Cardiac muscle cell (in vitro differentiated cells and primary cell): ENCODE measurements around the gene XRN2. TPM values are rescaled to one million over a fixed set of nuclear protein-coding genes. Genes with fewer than 3 reads are reported as not detected.
A peak's percentile ranks its signal among the peaks of the same experiment; 100 is the strongest.

Experiments used
- DNase-seq, 2 donors: peaks; one replicate each; pipeline versions ENCODE4 v3.0.0 to v3.0.0-alpha.2; 2010 to 2017; ENCODE audit warnings: low read depth in 1 of 2, low spot score in 1 of 2
- H3K27ac ChIP-seq: fragments of 200-600 bp; sonication (generic); 2 replicates; pipeline ENCODE4 v1.5.1; 2016
- H3K27me3 ChIP-seq: fragments of 200-600 bp; sonication (generic); 2 replicates; pipeline ENCODE4 v1.6.0; 2016; ENCODE audit warnings: control low read depth
- H3K36me3 ChIP-seq: fragments of 200-600 bp; sonication (generic); 2 replicates; pipeline ENCODE4 v1.5.1; 2016; ENCODE audit warnings: control low read depth
- H3K4me1 ChIP-seq: fragments of 200-600 bp; sonication (generic); 2 replicates; pipeline ENCODE4 v1.8.1; 2017; ENCODE audit warnings: low read depth, mild to moderate bottlenecking, mixed run types
- H3K4me3 ChIP-seq: fragments of 200-600 bp; sonication (generic); 2 replicates; pipeline ENCODE4 v1.5.1; 2016; ENCODE audit warnings: mild to moderate bottlenecking
- H3K9me3 ChIP-seq: fragments of 200-600 bp; sonication (generic); 2 replicates; pipeline ENCODE4 v1.5.1; 2017; ENCODE audit warnings: low read depth, mild to moderate bottlenecking, control low read depth
- polyA plus RNA-seq: library from polyadenylated mRNA; unstranded; fragments of >200 nt; fragmentation: Nextera tagmentation; extraction: Ambion mirVana; gene quantifications from 2 replicates; pipeline ENCODE4 v1.2.1, GENCODE V29; 2016
- total RNA-seq: library from RNA; depleted of rRNA; stranded (reverse); fragments of >200 nt; gene quantifications from 2 replicates; pipeline ENCODE4 v1.2.3, GENCODE V29; 2016
- TF ChIP-seq, protein P1 (sequence below): IDR thresholded peaks from 2 replicates; pipeline ENCODE4 v1.5.1; 2012; ENCODE audit warnings: low read depth, mild to moderate bottlenecking, low read length

XRN2 gene
- total and polyA plus RNA-seq, 2 experiments from 2014 or later = 54.5 to 59.8 TPM

DNA sequence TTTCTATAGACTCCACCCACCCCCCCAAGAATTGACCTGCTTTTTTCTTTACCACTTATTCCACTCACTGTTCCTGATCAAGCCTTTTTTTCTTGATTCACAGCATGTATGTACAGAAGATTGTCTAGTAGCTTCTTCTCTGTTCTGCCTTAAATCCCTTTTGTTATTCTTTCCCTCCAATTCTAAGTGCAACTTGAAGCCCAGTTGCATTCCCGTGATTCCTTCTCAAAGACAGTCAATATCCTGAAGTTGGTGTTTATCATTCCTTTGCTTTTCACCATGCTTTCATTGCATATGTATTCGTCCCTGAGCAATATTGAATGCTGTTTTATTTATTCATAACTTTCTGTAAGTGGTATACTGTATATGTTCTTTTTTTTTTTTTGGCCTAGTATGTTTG lies 21.0 kb downstream of the XRN2 start:
- no peaks in the 10 kb centered on the region for H3K36me3 ChIP-seq
- DNase-seq = no peak
- TF ChIP-seq, protein P1, sequence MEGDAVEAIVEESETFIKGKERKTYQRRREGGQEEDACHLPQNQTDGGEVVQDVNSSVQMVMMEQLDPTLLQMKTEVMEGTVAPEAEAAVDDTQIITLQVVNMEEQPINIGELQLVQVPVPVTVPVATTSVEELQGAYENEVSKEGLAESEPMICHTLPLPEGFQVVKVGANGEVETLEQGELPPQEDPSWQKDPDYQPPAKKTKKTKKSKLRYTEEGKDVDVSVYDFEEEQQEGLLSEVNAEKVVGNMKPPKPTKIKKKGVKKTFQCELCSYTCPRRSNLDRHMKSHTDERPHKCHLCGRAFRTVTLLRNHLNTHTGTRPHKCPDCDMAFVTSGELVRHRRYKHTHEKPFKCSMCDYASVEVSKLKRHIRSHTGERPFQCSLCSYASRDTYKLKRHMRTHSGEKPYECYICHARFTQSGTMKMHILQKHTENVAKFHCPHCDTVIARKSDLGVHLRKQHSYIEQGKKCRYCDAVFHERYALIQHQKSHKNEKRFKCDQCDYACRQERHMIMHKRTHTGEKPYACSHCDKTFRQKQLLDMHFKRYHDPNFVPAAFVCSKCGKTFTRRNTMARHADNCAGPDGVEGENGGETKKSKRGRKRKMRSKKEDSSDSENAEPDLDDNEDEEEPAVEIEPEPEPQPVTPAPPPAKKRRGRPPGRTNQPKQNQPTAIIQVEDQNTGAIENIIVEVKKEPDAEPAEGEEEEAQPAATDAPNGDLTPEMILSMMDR = no peak

DNA sequence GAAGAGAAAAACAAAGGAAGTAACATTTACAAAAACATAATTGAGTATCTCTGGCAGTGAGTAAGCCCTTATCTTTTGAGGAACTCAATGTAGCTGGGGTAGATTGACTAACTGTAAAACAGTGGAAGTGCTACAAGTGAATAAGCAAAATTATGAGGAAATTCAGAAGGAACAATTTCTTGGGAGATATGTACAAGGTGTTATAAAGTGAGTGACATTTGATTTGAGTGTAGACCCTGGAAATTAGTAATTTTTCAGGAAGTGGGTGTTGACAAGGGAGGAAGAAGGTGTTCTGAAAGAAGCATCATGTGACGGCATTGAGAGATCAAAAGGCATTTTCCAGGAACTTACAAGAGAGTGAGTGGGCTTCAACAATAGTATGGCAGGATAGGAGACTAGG lies 22.2 kb downstream of the XRN2 start:
- TF ChIP-seq, protein P1 = no peak
- Histone ChIP-seq H3K27me3 (no peaks in the 10 kb centered on the region), H3K27ac (peak overlapping the region; percentile 21), H3K4me3 (no peak overlapping the region), H3K36me3 (no peaks in the 10 kb centered on the region), H3K4me1 (peaks cover 5% of the 10 kb centered on the region), H3K9me3 (no peaks in the 10 kb centered on the region)
- peak in 1 of 2 donors; percentile 40 for DNase-seq

More for the DNA sequence above, 21.0 kb downstream of the XRN2 start:
- Histone ChIP-seq H3K9me3 (no peaks in the 10 kb centered on the region), H3K27ac (no peak overlapping the region), H3K4me1 (peaks cover 5% of the 10 kb centered on the region), H3K27me3 (no peaks in the 10 kb centered on the region), H3K4me3 (no peak overlapping the region)

GRCh38 chr20:21326700-21327099 lies 23.6 kb downstream of the XRN2 start:
- Histone ChIP-seq H3K27ac (no peak overlapping the region), H3K36me3 (peaks cover 10% of the 10 kb centered on the region), H3K4me1 (peaks cover 5% of the 10 kb centered on the region), H3K27me3 (no peaks in the 10 kb centered on the region), H3K4me3 (no peak overlapping the region), H3K9me3 (no peaks in the 10 kb centered on the region)
- TF ChIP-seq, protein P1 = no peak
- no peak for DNase-seq

GRCh38 chr20:21336455-21337151 lies 33.5 kb downstream of the XRN2 start:
- Histone ChIP-seq H3K36me3 (peaks cover 51% of the 10 kb centered on the region), H3K4me1 (no peaks in the 10 kb centered on the region), H3K4me3 (no peak overlapping the region), H3K9me3 (no peaks in the 10 kb centered on the region), H3K27ac (no peak overlapping the region), H3K27me3 (no peaks in the 10 kb centered on the region)
- TF ChIP-seq, protein P1 = no peak
- no peak for DNase-seq

- Histone ChIP-seq H3K36me3 (peaks cover 42% of the 10 kb centered on the region), H3K9me3 (no peaks in the 10 kb centered on the region), H3K27me3 (no peaks in the 10 kb centered on the region), H3K27ac (no peak overlapping the region), H3K4me1 (no peaks in the 10 kb centered on the region), H3K4me3 (no peak overlapping the region)
- TF ChIP-seq, protein P1 = no peak
- no peak for DNase-seq
Observed at GRCh38 chr20:21338291-21338690, 35.2 kb downstream of the XRN2 start.
